HTR-8/SVneo (cell line): ENCODE results near the gene RBMS3.
"Not testable (repeated sequence)": the region's sequence is repeated elsewhere in the genome, so short reads cannot be mapped to it uniquely, and the experiment has no call there.

ENCODE experiments used
- DNase-seq: peaks from one replicate; pipeline ENCODE4 v3.0.0; 2011; ENCODE audit warnings: low spot score, mixed read lengths; ENCODE audit not compliant: insufficient read length
- FAIRE-seq: peaks from 2 replicates; lab custom pipeline; 2011; peaks lifted over from hg19 to GRCh38; lab: Jason Lieb, UNC

Gene RBMS3

DNA sequence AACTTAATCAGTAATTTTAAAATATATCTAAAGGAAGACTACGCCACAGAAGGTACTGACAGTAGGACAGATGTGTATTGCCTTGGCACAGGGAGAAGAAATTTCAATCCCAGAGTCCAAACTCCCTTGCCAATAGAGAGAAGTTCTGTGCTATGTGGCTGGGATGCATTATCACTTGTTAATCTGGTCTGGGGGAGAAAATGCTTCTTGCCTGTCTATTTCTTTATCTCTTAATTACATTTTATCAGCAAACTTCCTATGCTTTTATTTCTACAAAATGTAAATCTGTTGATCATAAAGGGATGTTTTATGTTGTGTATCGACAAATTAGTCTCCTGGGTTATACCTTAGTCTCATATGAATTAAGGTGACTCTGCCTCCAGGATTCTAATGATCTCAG, 21.7 kb downstream of the RBMS3 start:
- FAIRE-seq (no peak), DNase-seq (no peak)

DNA sequence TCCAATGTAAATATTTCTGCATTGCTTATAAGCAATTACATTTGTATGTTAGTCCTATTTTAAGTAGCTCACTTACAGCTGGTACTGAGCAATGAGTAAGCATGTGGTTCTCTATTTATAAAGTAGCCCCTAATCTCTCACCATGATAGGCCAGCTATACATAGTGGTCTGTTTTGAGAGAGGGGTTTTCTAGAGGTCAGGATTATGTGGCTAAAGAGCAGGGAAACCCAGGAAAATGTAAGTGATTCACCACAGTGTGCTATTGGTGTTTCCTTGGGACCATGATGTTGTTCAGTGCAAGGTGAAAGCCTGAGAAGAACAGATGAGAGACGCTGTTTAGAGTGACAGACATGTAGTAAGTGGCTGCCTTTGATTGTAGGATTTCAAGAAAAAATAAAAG, 26.4 kb downstream of the RBMS3 start:
- no peak for DNase-seq
- no peak for FAIRE-seq

DNA sequence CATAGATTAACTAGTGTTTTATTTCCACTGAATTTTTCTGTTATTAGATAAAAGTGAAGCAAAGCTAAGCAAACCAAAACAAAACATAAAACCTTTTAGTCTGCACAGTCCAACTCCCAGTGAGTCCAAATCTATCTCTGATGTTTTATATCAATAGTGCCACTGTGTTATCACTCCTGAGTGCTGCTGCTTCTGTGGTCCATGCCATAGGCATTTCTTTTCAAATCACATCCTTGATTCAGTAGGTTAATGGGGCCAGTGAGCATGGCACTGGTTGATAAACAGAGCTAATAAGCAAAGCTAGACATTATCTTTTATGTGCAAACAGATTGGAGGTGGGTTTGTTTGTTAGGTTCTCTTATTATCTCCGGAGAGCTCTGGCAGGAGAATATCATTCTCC, 30.0 kb downstream of the RBMS3 start:
- FAIRE-seq (no peak), DNase-seq (no peak)

DNA sequence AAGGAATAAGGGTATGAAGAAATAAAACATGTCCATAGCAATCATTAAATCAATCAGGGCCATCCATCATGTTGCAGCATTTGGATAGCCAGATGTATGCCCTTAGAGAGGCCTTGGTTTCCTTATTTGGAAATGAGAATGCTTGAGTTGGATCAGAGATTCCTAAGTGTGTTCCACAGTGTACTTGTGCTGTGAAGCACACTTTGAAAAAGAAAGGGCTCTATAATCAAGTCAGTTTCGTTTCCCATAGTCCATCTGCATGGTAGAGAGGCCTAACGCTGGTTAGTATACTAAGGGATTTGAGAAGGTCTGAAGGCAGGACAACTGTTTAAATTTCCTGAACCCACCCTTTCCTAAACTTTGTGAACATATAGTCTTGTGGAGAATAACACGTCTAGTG, 30.9 kb downstream of the RBMS3 start:
- DNase-seq (no peak), FAIRE-seq (no peak)

DNA sequence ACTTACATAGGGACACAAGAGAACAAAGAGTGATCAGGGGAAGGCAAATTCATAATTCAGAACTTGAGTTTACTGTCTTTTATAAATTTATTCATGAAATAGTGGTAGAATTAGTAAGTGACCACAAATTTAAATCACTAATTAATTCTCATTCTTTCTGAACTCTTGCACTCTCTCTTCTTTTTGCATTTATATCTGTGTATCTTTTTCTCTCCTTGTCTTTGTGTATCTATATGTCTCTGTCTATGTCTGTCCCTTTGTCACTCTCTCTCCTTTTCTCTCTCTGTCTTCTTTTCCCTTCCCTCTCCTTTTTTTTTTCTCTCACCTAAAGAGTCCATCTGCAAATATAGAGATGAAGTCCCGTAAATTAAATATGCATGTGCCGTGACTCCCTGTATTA, 31.5 kb downstream of the RBMS3 start:
- FAIRE-seq: no peak

DNA sequence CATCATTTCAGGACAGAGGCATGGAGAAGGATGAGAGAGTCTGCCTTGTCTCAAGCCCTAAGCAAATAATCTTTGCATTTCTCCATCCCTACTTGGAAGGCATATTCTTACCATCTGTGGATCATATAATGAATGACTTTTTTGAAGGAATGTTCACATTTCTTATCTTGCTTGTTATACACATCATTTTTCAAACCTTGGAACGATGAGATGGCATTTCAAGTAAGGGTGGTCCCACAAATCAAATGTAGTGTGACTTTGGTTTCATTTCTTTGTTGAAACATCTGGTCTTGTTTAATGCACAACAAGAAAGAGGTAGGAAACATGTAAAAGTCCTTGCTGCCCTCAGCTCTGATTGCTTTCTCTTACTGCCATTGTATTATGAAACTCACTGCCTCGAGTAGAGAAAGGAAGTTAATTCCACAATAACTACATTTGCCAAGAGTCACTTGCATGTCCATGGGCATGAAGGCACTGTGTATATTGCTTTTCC, 32.1 kb downstream of the RBMS3 start:
- DNase-seq: no peak
- no peak for FAIRE-seq

More for the DNA sequence above, 31.5 kb downstream of the RBMS3 start:
- DNase-seq: no peak

DNA sequence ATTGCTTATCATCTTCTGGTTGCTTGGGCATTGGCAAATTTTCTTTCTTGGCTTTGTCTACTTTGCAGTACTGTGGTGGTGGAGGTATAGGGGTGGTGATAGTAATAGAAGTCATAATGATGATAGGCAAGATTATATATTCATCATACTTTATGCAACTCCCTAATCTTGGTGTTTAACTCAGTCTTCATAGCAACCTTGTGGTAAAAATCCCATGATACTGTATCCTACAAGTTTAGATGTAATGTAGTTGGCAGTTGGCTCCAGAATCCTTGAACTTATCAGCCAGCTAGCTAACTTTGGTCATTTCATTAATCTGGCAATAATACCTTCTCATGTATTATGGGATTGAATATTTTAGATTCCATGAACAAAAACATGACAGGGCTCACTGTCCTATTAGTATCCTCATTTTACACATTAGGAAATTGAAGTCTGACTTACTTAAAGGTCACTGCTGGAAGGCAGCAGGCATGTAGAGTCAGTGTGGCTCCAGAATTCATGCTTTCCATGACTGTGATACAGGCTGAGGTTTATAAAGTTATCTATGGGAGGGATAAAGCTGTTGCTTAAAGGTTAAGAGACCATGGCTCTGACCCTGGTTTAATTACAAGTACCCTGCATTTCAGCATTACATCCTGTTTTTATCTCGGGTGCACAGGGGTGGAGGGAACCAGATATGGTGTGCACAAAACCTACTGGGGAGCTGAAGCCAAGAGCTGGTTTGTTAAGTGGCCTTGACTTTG, 33.3 kb downstream of the RBMS3 start:
- FAIRE-seq: peak; percentile 54
- no peak for DNase-seq

DNA sequence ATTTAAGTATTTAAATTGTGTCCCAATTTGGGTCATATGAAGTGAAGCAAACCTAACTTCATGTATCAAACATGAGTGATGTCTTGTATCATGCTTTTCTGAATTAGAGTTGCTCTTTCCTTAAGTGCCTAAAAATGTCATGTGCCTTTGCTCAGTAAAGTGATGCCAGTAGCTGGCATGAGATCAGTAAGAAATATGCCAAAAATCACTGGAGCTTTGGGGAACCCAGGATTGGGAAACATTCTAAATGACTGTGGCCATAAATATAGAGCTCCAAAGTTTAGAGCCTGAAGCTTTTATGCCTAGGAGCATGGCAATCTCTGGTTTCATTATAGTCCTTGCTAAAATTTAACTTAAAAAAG, 33.8 kb downstream of the RBMS3 start:
- no peak for DNase-seq
- no peak for FAIRE-seq

DNA sequence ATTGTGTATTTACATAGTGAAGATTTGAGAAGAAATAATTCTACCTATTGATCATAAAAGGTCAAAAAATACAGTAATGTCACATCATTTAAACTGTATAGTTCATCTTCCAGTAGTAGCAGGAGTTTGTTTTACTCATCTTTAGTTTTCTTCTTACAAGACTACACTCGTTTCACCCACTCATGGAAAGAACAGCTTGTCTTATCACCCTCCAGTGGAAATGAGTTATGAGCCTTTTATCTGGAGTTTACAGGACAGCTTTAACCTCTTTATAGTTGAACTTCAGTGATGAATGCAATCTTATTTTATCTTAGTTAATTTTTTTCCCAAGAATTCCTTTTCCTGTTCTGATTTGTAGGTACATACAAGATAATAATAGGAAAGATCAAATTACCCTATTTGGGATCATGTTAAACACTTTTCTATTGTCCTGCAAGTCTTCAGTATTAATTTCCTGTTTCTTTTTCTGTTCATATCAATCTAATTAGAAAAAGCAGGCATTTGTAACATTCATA, 36.8 kb downstream of the RBMS3 start:
- FAIRE-seq (no peak), DNase-seq (no peak)

DNA sequence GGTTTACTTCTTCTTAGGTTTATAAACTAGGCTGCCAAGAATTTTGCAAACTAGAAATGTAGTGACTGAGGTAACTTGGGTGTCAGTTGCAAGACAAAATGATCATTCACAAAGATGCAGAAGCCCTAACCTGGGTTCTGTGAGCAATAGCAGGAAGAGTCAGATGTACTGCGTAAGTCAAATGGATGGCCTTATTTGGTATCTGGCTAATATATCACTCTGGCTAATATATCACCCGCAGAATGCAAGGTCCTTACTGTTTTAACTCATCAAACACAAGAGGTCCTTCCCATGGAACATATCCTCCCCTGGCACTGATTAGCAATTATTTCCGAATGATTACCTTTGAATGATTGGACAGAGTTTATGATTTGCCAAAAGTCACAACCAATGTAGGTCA, 37.4 kb downstream of the RBMS3 start:
- FAIRE-seq: no peak
- no peak for DNase-seq

DNA sequence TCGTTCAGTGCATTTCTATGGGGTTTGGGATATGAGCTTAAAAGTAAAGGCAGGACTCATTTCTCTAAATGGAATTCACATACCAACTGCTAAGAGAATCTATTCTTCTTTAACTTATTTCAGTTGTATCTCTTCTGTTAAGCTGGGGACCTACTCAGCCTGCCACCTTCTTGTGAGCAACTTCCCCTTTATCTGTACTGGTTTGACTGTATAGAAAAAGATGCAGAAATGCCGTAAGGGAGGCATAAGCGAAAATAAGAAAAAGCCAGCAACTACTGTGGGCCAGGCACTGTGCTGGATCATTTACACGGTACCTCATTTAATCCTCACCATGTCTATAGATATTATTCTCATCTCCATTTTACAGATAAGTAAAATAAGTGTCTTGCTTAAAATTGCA, 38.4 kb downstream of the RBMS3 start:
- FAIRE-seq (no peak), DNase-seq (no peak)

DNA sequence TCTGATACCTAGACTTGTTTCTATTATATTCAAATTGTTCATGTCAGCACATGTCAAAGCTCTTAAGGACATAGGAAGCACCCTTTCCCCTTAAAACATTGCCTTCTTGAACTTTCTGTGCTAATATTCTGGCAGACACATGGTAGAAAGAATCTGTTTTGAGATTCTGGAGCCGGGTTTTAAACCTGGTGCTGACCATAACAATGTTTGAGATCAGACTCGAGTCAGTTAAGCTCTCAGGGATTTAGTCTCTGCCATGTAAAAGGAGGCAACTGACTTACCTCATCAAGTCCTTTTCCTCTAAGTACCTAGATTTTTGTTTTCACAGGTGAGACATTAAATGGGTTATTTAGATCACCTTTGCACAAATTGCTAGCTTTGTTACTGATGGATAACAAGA, 38.9 kb downstream of the RBMS3 start:
- FAIRE-seq (no peak), DNase-seq (no peak)

DNA sequence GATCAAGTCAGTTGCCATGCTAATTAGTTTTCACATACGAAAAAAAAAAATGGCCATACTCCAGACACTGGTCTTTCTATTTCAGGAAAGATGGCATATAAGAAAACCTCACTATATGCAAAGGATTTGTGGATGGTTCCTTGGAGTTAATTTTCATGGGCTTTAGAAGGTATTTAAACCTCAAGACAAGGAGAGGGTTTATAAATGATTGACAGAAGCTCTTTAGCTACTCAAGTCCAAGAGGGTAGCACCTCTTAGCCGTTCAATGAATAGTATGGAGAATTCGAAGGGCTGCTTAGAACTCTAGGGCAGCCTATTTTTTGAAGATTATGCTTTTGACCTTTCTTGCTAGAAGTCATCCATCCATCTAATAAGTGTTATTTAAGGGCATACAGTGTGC, 41.7 kb downstream of the RBMS3 start:
- FAIRE-seq (no peak), DNase-seq (no peak)

DNA sequence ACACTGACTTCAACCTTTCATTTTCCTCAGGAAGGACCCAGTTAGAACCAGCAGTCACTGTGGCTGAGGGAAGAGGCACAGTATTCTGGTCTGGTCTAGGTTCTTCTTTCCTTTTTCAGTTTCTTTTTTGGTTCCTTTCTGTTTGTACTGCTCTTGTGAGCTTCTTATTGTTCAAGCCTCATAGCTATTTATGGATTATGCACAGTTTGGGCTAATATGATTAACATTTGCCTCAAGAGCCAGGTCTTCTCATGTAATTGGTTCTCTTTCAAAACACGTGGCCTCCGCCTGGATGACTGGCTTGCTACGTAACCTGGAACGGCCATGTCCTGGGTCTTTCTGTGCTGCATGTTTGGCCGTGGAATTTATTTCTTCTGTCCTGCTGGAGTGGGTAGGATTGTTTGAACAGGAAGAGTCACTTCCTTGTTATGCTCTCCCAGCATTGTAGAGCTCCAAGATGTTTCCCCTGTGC, 43.3 kb downstream of the RBMS3 start:
- FAIRE-seq: no peak
- no peak for DNase-seq

DNA sequence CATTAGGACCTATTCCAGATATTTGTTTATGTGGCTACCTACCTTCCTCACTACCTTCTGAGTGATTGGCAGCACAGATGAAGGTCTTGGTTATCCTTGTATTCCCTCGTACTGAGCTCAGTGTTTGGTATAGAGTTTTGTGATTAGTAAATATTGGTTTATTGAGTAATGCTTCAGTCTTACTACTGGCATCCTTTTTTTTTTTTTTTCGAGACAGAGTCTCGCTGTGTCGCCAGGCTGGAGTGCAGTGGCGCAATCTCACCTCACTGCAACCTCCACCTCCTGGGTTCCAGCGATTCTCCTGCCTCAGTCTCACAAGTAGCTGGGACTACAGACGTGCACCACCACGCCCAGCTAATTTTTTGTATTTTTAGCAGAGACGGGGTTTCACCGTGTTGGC, 45.7 kb downstream of the RBMS3 start:
- FAIRE-seq, DNase-seq: not testable (repeated sequence)

DNA sequence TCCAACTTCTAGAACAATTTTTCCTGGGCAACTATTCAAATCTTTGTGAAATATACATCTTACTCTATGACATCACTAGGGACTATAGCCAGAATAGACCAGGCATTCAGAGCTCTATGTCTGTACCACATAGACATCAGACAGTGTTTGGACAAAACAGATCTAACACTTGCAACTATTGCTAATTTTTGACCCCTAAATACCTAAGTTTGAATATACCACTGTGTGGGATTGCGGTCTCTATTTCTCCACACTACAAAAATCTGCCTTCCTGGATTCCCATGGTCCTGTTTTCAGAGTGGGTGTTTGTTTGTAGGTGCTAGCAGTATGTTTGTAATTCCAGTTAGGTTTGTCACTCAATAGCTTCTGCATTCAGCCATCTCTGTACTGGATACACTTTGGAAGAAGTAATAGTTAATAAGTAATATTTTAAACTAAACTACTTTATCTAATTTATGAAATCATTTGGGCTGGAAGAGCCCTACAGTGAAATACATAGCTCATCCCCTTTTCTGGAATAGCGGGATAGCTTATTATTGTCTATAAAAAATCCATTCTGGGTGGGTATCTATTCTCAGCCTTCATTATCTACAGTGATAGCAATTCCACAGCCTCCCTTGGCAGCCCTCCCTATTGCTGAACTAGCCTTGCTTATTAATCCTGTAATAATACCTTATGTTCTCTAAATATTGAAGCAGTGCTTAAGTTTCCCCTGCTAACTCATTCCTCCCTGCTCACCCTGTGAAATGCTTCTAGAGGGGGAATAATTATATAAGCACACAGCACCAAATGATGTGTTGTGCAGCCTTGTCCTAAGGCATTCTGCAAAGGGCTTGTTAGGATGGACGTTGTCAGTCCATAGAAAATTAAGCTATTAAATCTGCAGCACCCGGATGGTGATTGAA, 49.4 kb downstream of the RBMS3 start:
- DNase-seq (no peak), FAIRE-seq (no peak)

DNA sequence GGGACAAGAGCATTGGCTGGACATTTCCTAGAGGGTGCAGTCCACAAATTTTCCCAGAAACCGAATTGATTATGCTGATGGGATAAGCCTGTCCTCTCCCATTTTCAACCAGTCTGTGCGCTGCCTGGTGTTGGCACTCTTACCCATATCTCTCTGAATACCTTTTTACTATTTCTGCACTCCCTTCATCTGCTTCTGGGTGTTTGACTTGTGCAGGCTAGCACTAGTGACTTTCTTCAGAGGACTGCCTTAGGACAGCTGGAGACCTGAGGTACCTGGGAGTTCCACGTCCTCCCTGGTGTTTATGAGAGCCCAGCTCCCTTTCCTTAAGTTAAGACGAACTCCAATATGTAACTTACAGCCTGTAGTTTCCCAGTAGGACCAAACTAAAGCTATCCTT, 50.2 kb downstream of the RBMS3 start:
- no peak for FAIRE-seq

DNA sequence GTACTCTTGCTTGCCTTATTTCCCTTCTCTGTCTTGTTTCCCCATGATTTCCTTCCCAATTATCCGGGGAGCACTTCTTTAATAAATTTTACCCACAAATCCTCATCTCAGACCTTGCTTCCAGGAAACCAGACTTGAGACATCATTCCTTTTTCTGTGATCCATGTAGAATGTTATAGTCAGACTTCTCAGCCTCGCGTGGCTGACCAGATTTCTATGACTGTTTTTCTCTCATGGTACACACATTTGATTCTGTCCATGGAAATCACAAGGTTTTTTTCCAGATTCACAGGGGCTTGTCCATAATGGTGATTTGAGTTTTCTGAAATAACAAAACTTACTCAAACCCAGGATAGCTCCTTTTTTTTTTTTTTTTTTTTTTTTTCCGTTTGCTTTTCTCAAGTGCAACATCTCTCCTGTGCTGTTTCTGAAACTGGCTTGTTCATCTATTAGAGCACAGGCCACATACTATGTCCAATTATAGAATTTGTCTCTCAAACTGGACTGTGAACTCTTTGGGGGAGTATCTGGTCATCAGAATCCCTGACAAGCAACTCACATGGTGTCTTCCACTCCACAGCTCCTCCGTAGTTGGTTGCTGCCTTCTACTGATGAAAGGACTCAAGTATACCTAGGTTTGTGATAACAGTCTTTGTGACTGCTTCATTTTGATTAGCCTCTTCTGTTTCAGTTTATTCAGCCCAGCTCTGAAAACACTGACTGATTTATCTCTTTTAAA, 50.8 kb downstream of the RBMS3 start:
- DNase-seq (no peak), FAIRE-seq (peak; percentile 9)

More for the DNA sequence above, 50.2 kb downstream of the RBMS3 start:
- DNase-seq: no peak

DNA sequence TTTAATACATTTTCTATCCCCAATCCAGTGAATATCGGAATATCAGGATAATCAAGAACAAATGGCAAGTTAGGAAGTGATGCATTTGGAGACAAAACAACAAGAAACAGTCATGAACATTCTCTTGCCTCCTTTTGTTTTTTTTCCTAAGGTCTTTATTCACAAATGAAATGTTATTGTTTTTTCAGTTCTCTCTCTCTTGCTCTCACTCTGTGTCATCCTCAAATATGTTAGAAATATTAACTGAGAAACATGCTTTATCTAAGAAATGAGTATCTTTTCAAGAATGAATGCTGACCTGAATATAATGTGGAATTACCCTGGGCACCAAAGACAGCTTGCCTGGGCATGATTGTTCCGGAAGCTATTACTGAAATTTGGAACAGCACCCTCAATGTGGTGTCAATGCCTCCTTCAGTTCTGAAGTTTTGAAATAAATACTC, 51.3 kb downstream of the RBMS3 start:
- DNase-seq (no peak), FAIRE-seq (no peak)

DNA sequence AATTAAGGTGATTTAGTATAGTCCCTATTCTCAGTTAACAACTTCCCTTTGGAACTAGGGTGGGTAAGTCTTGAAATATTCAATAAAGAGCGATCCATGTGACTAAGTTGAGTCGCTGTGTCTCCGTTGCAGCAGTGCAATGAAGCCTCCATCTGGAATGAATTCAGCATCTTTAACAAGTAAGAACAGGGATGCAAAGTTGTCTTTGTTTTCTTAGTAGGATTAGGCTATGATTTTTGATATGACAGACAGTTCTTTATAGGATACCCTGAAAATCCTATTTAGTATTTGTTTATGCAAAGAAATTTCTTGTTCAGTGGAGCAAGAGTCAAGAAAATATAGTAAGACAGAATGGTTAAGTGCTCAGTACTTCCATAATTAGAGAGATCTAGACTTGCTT, 52.7 kb downstream of the RBMS3 start:
- FAIRE-seq (no peak), DNase-seq (no peak)
